HG02885 (cell line): Measurements from ENCODE around the gene CHRNA3.

Experiments used
- ATAC-seq: cut with Tn5 transposase; IDR thresholded peaks from one replicate; pipeline ENCODE4 v1.9.1; 2021; ENCODE audit warnings: mild to moderate bottlenecking; ENCODE audit not compliant: unreplicated experiment, poor library complexity

CHRNA3 gene

GRCh38 chr15:78637776-78638435 is 17.1 kb upstream of the CHRNA3 start:
- no peak for ATAC-seq

GRCh38 chr15:78636378-78636859 is 15.6 kb upstream of the CHRNA3 start:
- no peak for ATAC-seq

GRCh38 chr15:78635346-78635745 is 14.6 kb upstream of the CHRNA3 start:
- no peak for ATAC-seq

GRCh38 chr15:78634210-78635145 is 13.7 kb upstream of the CHRNA3 start:
- no peak for ATAC-seq

GRCh38 chr15:78633348-78633747 is 12.6 kb upstream of the CHRNA3 start:
- ATAC-seq = no peak

GRCh38 chr15:78630886-78631633 is 10.3 kb upstream of the CHRNA3 start:
- ATAC-seq = no peak

- ATAC-seq = no peak
Measured at GRCh38 chr15:78629716-78630065, 8.9 kb upstream of the CHRNA3 start.

GRCh38 chr15:78629031-78629715 is 8.4 kb upstream of the CHRNA3 start:
- no peak for ATAC-seq

GRCh38 chr15:78628227-78628626 is 7.4 kb upstream of the CHRNA3 start:
- no peak for ATAC-seq

GRCh38 chr15:78627348-78627747 is 6.6 kb upstream of the CHRNA3 start:
- ATAC-seq = no peak

GRCh38 chr15:78626381-78626995 is 5.7 kb upstream of the CHRNA3 start:
- no peak for ATAC-seq

- no peak for ATAC-seq
Measured at GRCh38 chr15:78625606-78626280, 4.9 kb upstream of the CHRNA3 start.

GRCh38 chr15:78624651-78625590 is 4.1 kb upstream of the CHRNA3 start:
- ATAC-seq = no peak

GRCh38 chr15:78623786-78624497 is 3.1 kb upstream of the CHRNA3 start:
- no peak for ATAC-seq

- no peak for ATAC-seq
Measured at GRCh38 chr15:78621810-78622402, 1.1 kb upstream of the CHRNA3 start.

- no peak for ATAC-seq
Measured at GRCh38 chr15:78620021-78620526, 722 bp downstream of the CHRNA3 start.
